WTC11 (cell line): Measurements from ENCODE around the gene ATM. TPM values are rescaled to one million over a fixed set of nuclear protein-coding genes. Genes with fewer than 3 reads are reported as not detected.

Source experiments
- ATAC-seq: fragments of 200-7000 bp; cut with Tn5 transposase; 2 replicates; pipeline ENCODE4 v1.10.0; 2021; ENCODE audit warnings: mild to moderate bottlenecking, moderate library complexity
- CTCF ChIA-PET: fragments of 300-600 bp; sonication (Branson Sonifier 250); formaldehyde crosslinking; loops from one replicate; lab custom pipeline; 2021; ENCODE audit warnings: antibody characterized with exemption; lab: Charles Lee
- POLR2A ChIA-PET: fragments of 350-600 bp; sonication (Branson Sonifier 250); formaldehyde crosslinking; loops from one replicate; lab custom pipeline; 2021; ENCODE audit warnings: antibody characterized with exemption; lab: Charles Lee
- DNase-seq: peaks from one replicate; pipeline ENCODE4 v3.0.0; 2021; ENCODE audit warnings: low spot score
- H3K27ac Mint-ChIP-seq: 2 replicates; pipeline ENCODE4 v1.8.0; 2021; ENCODE audit warnings: mixed read lengths
- H3K27me3 Mint-ChIP-seq: 2 replicates; pipeline ENCODE4 v1.8.0; 2021; ENCODE audit warnings: low read depth, mild to moderate bottlenecking, moderate library complexity, mixed read lengths
- H3K36me3 Mint-ChIP-seq: 2 replicates; pipeline ENCODE4 v1.8.0; 2021; ENCODE audit warnings: mixed read lengths
- H3K4me1 Mint-ChIP-seq: 2 replicates; pipeline ENCODE4 v1.8.0; 2022; ENCODE audit warnings: mixed read lengths
- H3K4me3 Mint-ChIP-seq: 2 replicates; pipeline ENCODE4 v1.8.0; 2021; ENCODE audit warnings: mild to moderate bottlenecking, moderate library complexity, mixed read lengths
- H3K9me3 Mint-ChIP-seq: 2 replicates; pipeline ENCODE4 v1.8.0; 2021; ENCODE audit warnings: mixed read lengths
- AFF4 ChIP-seq: sonication (generic); formaldehyde crosslinking; IDR thresholded peaks from 2 replicates; pipeline ENCODE4 v1.8.1; 2023; ENCODE audit warnings: mild to moderate bottlenecking, missing genetic modification reagents, borderline replicate concordance
- ATF1 ChIP-seq: sonication (generic); formaldehyde crosslinking; IDR thresholded peaks from 2 replicates; pipeline ENCODE4 v1.8.1; 2023; ENCODE audit warnings: mild to moderate bottlenecking, moderate library complexity, missing genetic modification reagents
- CREB1 ChIP-seq: sonication (generic); formaldehyde crosslinking; IDR thresholded peaks from 2 replicates; pipeline ENCODE4 v1.8.0; 2023; ENCODE audit warnings: mild to moderate bottlenecking, missing genetic modification reagents
- CREM ChIP-seq: sonication (generic); formaldehyde crosslinking; IDR thresholded peaks from 2 replicates; pipeline ENCODE4 v1.8.1; 2022; ENCODE audit warnings: mild to moderate bottlenecking, missing genetic modification reagents, moderate library complexity
- CTCF ChIP-seq: fragments of 200-600 bp; IDR thresholded peaks from 2 replicates; pipeline ENCODE4 v1.8.0; 2022; ENCODE audit warnings: antibody characterized with exemption
- ELF4 ChIP-seq: sonication (generic); formaldehyde crosslinking; IDR thresholded peaks from 2 replicates; pipeline ENCODE4 v1.8.1; 2022; ENCODE audit warnings: low read depth, mild to moderate bottlenecking, moderate library complexity, missing genetic modification reagents
- ESRRA ChIP-seq: sonication (generic); formaldehyde crosslinking; IDR thresholded peaks from 2 replicates; pipeline ENCODE4 v1.8.1; 2022; ENCODE audit warnings: mild to moderate bottlenecking, missing genetic modification reagents, borderline replicate concordance
- MAX ChIP-seq: sonication (generic); formaldehyde crosslinking; IDR thresholded peaks from 2 replicates; pipeline ENCODE4 v1.8.0; 2022; ENCODE audit warnings: mild to moderate bottlenecking, missing genetic modification reagents
- OVOL2 ChIP-seq: fragments of 250-450 bp; sonication (Bioruptor Pico); IDR thresholded peaks from 2 replicates; pipeline ENCODE4 v1.9.0; 2021; ENCODE audit warnings: mild to moderate bottlenecking, borderline replicate concordance
- PREB ChIP-seq: sonication (generic); formaldehyde crosslinking; IDR thresholded peaks from 2 replicates; pipeline ENCODE4 v1.8.1; 2022; ENCODE audit warnings: mild to moderate bottlenecking, missing genetic modification reagents, moderate library complexity, borderline replicate concordance
- SMAD3 ChIP-seq: sonication (generic); formaldehyde crosslinking; IDR thresholded peaks from 2 replicates; pipeline ENCODE4 v1.8.0; 2022; ENCODE audit warnings: missing genetic modification reagents, mild to moderate bottlenecking, borderline replicate concordance
- SOX15 ChIP-seq: fragments of 250-450 bp; sonication (Bioruptor Pico); IDR thresholded peaks from 2 replicates; pipeline ENCODE4 v1.9.0; 2021; ENCODE audit warnings: mild to moderate bottlenecking
- TP53 ChIP-seq: sonication (generic); formaldehyde crosslinking; IDR thresholded peaks from 2 replicates; pipeline ENCODE4 v1.8.1; 2023; ENCODE audit warnings: mild to moderate bottlenecking, missing genetic modification reagents
- ZBTB43 ChIP-seq: sonication (generic); formaldehyde crosslinking; IDR thresholded peaks from 2 replicates; pipeline ENCODE4 v1.8.1; 2023; ENCODE audit warnings: mild to moderate bottlenecking, missing genetic modification reagents
- ZNF317 ChIP-seq: sonication (generic); formaldehyde crosslinking; IDR thresholded peaks from 2 replicates; pipeline ENCODE4 v1.8.1; 2023; ENCODE audit warnings: low read depth, mild to moderate bottlenecking, moderate library complexity, missing genetic modification reagents, borderline replicate concordance
- ZNF671 ChIP-seq: fragments of 250-450 bp; sonication (Bioruptor Pico); IDR thresholded peaks from 2 replicates; pipeline ENCODE4 v1.8.0; 2021; ENCODE audit warnings: mild to moderate bottlenecking
- total RNA-seq: library from RNA; stranded (reverse); gene quantifications from 3 replicates; pipeline ENCODE4 v1.2.3, GENCODE V29; 2021
- TF ChIP-seq, protein P1 (sequence below): sonication (generic); formaldehyde crosslinking; IDR thresholded peaks from 2 replicates; pipeline ENCODE4 v1.8.0; 2022; ENCODE audit warnings: mild to moderate bottlenecking, missing genetic modification reagents
- TF ChIP-seq, protein P2 (sequence below): sonication (generic); formaldehyde crosslinking; IDR thresholded peaks from 2 replicates; pipeline ENCODE4 v1.8.1; 2022; ENCODE audit warnings: low read depth, missing genetic modification reagents, borderline replicate concordance
- TF ChIP-seq, protein P3 (sequence below): sonication (generic); formaldehyde crosslinking; IDR thresholded peaks from 2 replicates; pipeline ENCODE4 v1.8.0; 2022; ENCODE audit warnings: mild to moderate bottlenecking, missing genetic modification reagents

ATM gene
- total RNA-seq, 1 experiment from 2014 or later: 49.5 TPM

- TF ChIP-seq CTCF: no peak
- TF ChIP-seq, protein P1, sequence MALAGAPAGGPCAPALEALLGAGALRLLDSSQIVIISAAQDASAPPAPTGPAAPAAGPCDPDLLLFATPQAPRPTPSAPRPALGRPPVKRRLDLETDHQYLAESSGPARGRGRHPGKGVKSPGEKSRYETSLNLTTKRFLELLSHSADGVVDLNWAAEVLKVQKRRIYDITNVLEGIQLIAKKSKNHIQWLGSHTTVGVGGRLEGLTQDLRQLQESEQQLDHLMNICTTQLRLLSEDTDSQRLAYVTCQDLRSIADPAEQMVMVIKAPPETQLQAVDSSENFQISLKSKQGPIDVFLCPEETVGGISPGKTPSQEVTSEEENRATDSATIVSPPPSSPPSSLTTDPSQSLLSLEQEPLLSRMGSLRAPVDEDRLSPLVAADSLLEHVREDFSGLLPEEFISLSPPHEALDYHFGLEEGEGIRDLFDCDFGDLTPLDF: no peak
- TF ChIP-seq, protein P2, sequence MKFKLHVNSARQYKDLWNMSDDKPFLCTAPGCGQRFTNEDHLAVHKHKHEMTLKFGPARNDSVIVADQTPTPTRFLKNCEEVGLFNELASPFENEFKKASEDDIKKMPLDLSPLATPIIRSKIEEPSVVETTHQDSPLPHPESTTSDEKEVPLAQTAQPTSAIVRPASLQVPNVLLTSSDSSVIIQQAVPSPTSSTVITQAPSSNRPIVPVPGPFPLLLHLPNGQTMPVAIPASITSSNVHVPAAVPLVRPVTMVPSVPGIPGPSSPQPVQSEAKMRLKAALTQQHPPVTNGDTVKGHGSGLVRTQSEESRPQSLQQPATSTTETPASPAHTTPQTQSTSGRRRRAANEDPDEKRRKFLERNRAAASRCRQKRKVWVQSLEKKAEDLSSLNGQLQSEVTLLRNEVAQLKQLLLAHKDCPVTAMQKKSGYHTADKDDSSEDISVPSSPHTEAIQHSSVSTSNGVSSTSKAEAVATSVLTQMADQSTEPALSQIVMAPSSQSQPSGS (CRISPR knock-in tag): no peak
Measured at GRCh38 chr11:108216988-108217387, 5.9 kb upstream of the ATM start (continued).

- H3K27ac Mint-ChIP-seq: no peak overlapping the region; the same call in 1 of the 2 replicates
- CTCF ChIA-PET: no interaction called here
- H3K4me1 Mint-ChIP-seq: peaks cover 28% of the 10 kb centered on the region
- POLR2A ChIA-PET: interaction anchor here (0.6 kb wide), 1 partner anchor 77 kb away, joined by 6 read pairs; no protein-coding TSS in a partner anchor
- no peaks in the 10 kb centered on the region for H3K9me3 Mint-ChIP-seq
- peaks cover 4% of the 10 kb centered on the region; the same call in 1 of the 2 replicates for H3K36me3 Mint-ChIP-seq
- ATAC-seq: no peak
- DNase-seq: no peak
- no peak overlapping the region for H3K4me3 Mint-ChIP-seq
- H3K27me3 Mint-ChIP-seq: no peaks in the 10 kb centered on the region
- TF ChIP-seq ZNF671 (CRISPR knock-in tag) (no peak), ZBTB43 (CRISPR knock-in tag) (no peak), AFF4 (no peak), CREM (CRISPR knock-in tag) (no peak), SOX15 (CRISPR knock-in tag) (no peak), PREB (CRISPR knock-in tag) (no peak), ESRRA (CRISPR knock-in tag) (no peak), ZNF317 (no peak), TP53 (CRISPR knock-in tag) (no peak), SMAD3 (CRISPR knock-in tag) (no peak), ELF4 (CRISPR knock-in tag) (no peak), ATF1 (CRISPR knock-in tag) (no peak), OVOL2 (CRISPR knock-in tag) (no peak), CREB1 (CRISPR knock-in tag) (no peak), MAX (no peak)
- TF ChIP-seq, protein P1: no peak
- TF ChIP-seq, protein P3, sequence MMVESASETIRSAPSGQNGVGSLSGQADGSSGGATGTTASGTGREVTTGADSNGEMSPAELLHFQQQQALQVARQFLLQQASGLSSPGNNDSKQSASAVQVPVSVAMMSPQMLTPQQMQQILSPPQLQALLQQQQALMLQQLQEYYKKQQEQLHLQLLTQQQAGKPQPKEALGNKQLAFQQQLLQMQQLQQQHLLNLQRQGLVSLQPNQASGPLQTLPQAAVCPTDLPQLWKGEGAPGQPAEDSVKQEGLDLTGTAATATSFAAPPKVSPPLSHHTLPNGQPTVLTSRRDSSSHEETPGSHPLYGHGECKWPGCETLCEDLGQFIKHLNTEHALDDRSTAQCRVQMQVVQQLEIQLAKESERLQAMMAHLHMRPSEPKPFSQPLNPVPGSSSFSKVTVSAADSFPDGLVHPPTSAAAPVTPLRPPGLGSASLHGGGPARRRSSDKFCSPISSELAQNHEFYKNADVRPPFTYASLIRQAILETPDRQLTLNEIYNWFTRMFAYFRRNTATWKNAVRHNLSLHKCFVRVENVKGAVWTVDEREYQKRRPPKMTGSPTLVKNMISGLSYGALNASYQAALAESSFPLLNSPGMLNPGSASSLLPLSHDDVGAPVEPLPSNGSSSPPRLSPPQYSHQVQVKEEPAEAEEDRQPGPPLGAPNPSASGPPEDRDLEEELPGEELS (CRISPR knock-in tag): no peak
- TF ChIP-seq, protein P2 (CRISPR knock-in tag): no peak
Measured at GRCh38 chr11:108218455-108218854, 4.4 kb upstream of the ATM start.
